Stomach (tissue), 4 donors: ENCODE measurements around the gene PTGIR.

ENCODE experiments used
- CTCF ChIP-seq, 7 experiments: fragments of 450-650 bp in 4 of 7; fragments of 200-600 bp in 3 of 7; sonication (generic) in 3 of 7; IDR thresholded peaks; one replicate each; pipeline ENCODE4 v1.5.1; 2016 to 2019; ENCODE audit warnings: antibody characterized with exemption in 7 of 7, control low read depth in 2 of 7, mild to moderate bottlenecking in 1 of 7
- POLR2A ChIP-seq, 4 donors: fragments of 450-650 bp; IDR thresholded peaks; one replicate each; pipeline ENCODE4 v1.6.1; 2016; ENCODE audit warnings: antibody characterized with exemption in 4 of 4, control low read depth in 2 of 4, mild to moderate bottlenecking in 1 of 4, moderate library complexity in 1 of 4
- POLR2AphosphoS5 ChIP-seq, 3 donors: sonication (generic); formaldehyde crosslinking; IDR thresholded peaks; one replicate each; pipeline ENCODE4 v1.6.1; 2016; ENCODE audit warnings: antibody characterized with exemption in 3 of 3

- TF ChIP-seq POLR2A (IDR thresholded peaks at IDR 0.05): no peak
- no peak for TF ChIP-seq POLR2AphosphoS5 (IDR thresholded peaks at IDR 0.05)
- no peak for TF ChIP-seq CTCF (IDR thresholded peaks at IDR 0.05)
Measured at GRCh38 chr19:46591254-46591653, 33.6 kb downstream of the PTGIR start.
